ENCODE data around the gene ASB1. TPM values are rescaled to one million over a fixed set of nuclear protein-coding genes. Genes with fewer than 3 reads are reported as not detected.

The ASB1 gene
- total and polyA plus RNA-seq, 9 of the 15 experiments (the other 6 are each of a cell fraction or from before 2014, with no cell fraction given): 6.3 to 37.7 (median 23.9) TPM

GRCh38 chr2:238469155-238469554 is 42.4 kb downstream of the ASB1 start:
- no peaks in the 10 kb centered on the region for H3K9me1 ChIP-seq (ENCODE audit: control insufficient read depth, insufficient read depth, low read length)
- H3K4me1 ChIP-seq (replicated peaks in 1 of 2; ENCODE audit: control insufficient read depth in 2 of 2, insufficient read depth in 2 of 2, low read length in 2 of 2): no peaks in the 10 kb centered on the region
- H3K9ac ChIP-seq (ENCODE audit: insufficient read depth in 1 of 2, low read depth in 2 of 2, low read length in 2 of 2): no peak overlapping the region
- no peak for FAIRE-seq
- intact Hi-C loops (cut with micrococcal nuclease) (no loop called here), in situ Hi-C loops (cut with MboI) (no loop called here)
- DNase-seq (ENCODE audit: extremely low read depth in 1 of 4, low spot score in 3 of 4): no peak
- H2AFZ ChIP-seq (ENCODE audit: low read depth, low read length): no peak overlapping the region
- WGBS (ENCODE audit: insufficient coverage, low coverage, missing lambda C conversion rate): 0% methylated on average over 1 of the region's 1 CpG
- H3K4me3 ChIP-seq: no peak overlapping the region
- no peaks in the 10 kb centered on the region for H3K79me2 ChIP-seq (ENCODE audit: control insufficient read depth, insufficient read depth, low read length)
- ChIA-PET CTCF (ENCODE audit: low intra/inter-chr PET ratio) (no interaction called here), POLR2A (no interaction called here)
- peaks cover 0 to 11% of the 10 kb centered on the region in 2 experiments; a peak in 2 of 5 replicates for H3K27me3 ChIP-seq (ENCODE audit: control insufficient read depth in 2 of 2, insufficient read depth in 2 of 2, low read length in 2 of 2)
- H4K20me1 ChIP-seq (replicated peaks; ENCODE audit: control insufficient read depth, insufficient read depth, low read length): no peaks in the 10 kb centered on the region
- ATAC-seq: no peak
- BruUV-seq (replicated peaks): no TSS peak
- TF ChIP-seq RBM25 (IDR thresholded peaks at IDR 0.05; ENCODE audit: low read depth, low read length, severe bottlenecking): peak; percentile 68
- no peak for TF ChIP-seq EZH2 (IDR thresholded peaks at IDR 0.05; ENCODE audit: borderline replicate concordance, low read depth, low read length)
- TF ChIP-seq TAF9B (IDR thresholded peaks at IDR 0.05; ENCODE audit: partially characterized antibody): no peak
- no peak for TF ChIP-seq ZNF3 (CRISPR knock-in tag; IDR thresholded peaks at IDR 0.05)
- TF ChIP-seq TEAD2 (tag; IDR thresholded peaks at IDR 0.05): no peak
- no peak for TF ChIP-seq HMGXB4 (CRISPR knock-in tag; IDR thresholded peaks at IDR 0.05)
- no peak for TF ChIP-seq POLR3G (IDR thresholded peaks at IDR 0.05; ENCODE audit: extremely low read depth, insufficient read length, insufficient replicate concordance)
- TF ChIP-seq CHD2 (IDR thresholded peaks at IDR 0.05; ENCODE audit: low read depth, low read length): no peak
- no peaks in the 10 kb centered on the region for H3K9me3 ChIP-seq (replicated peaks; ENCODE audit: control insufficient read depth, insufficient read depth, low read depth, low read length)
- no peaks in the 10 kb centered on the region for H3K36me3 ChIP-seq (ENCODE audit: control insufficient read depth, insufficient read depth, low read length)
- no peak overlapping the region for H3K4me2 ChIP-seq (ENCODE audit: insufficient read depth, low read length)
- H3K27ac ChIP-seq (ENCODE audit: extremely low read depth, low read depth, low read length): no peak overlapping the region
